Kasumi-1 (cell line): ENCODE results near the gene HMOX2.

ENCODE experiments used
- DNase-seq, 2 experiments: peaks; one replicate each; lab custom pipeline; 2025; lab: John Stamatoyannopoulos, UW

HMOX2 gene, protein sequence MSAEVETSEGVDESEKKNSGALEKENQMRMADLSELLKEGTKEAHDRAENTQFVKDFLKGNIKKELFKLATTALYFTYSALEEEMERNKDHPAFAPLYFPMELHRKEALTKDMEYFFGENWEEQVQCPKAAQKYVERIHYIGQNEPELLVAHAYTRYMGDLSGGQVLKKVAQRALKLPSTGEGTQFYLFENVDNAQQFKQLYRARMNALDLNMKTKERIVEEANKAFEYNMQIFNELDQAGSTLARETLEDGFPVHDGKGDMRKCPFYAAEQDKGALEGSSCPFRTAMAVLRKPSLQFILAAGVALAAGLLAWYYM

DNA sequence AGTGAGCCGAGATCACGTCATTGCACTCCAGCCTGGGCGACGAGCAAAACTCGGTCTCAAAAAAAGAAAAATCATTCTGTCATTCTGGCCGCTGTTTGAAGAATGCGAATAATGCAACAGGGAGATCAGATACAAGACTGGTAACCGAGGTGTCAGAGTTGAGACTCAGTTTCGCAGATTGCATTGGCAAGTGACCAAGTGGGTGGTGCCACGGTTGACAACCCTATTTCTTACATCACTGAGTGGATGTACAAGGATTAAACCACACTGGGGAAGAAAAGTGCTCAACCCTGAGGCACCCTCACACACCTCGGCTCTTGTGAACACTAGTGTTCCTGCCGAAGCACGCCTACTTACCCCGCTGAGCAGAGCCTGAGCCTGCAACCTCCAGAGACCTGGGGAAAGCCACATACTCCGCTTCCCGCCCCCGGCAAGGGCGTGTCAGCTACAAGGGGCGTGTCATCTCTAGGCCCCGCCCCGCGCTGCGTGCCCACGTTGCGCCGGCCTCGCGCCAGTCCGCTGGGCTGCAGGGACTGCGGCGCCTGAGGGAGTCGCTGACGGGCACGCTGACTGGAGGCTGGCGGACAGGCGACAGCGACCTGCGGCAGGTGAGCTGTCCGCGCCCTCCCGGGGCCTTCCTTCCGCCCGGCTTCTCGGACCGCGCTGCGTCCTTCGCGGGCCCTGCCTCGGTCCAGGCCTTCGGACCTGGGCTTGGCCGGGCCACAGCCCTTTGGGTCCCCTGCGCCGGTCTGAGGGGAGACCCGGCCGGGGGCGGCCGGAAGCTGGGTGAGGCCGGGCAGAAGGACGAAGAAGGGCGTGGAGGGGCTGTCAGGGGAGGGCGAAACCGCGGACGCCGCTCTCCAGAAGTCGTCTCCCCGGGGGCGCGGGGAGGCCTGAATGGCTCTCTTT lies at the start of gene HMOX2:
Gene HMOX2 (plus strand): TSS at position 519 of the 909 bp plus-strand sequence. CDS start 29,127 bp downstream, outside the sequence.
- DNase-seq = peak; percentile 48 to 73

DNA sequence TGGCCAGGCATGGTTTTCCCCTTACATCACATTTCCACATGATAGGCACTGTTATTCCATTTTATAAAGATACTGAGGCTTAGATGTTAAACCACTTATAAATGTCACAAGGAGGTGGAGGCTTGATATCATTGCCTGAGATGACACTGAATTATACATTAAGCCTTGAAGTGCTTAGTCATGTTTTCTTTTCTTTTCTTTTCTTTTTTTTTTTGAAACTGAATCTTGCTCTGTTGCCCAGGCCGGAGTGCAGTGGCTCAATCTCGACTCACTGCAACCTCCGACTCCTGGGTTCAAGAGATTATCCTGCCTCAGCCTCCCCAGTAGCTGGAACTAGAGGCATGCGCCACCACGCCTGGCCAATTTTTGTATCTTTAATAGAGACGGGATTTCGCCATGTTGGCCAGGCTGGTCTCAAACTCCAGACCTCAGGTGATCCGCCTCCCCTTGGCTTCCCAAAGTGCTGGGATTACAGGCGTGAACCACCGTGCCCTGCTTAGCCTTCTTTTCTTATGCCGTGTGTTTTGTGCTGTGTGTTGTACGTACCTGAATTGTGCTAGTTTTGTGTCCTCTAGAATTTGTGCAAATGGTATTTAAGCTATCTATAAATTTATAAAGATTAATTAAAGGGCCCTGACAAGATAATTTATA lies 49.4 kb upstream of the HMOX2 start:
- no peak for DNase-seq

DNA sequence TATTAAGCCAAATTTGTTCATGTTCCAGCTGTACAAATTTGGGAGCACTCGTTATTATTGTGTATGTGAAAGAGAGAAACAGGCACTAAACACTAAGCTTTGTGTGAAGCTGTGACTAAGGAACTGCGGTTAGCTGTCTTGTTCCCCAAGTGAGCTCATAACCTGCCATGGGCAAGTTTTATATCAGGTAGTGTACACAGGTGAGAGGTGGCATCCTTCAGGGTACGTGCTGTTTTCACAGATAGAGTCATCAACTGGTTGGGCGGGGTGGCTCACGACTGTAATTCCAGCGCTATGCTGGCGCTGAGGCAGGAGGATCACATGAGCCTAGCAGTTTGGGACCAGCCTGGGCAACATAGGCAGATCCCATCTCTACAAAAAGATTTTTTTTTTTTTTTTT lies 47.7 kb upstream of the HMOX2 start:
- DNase-seq = no peak

DNA sequence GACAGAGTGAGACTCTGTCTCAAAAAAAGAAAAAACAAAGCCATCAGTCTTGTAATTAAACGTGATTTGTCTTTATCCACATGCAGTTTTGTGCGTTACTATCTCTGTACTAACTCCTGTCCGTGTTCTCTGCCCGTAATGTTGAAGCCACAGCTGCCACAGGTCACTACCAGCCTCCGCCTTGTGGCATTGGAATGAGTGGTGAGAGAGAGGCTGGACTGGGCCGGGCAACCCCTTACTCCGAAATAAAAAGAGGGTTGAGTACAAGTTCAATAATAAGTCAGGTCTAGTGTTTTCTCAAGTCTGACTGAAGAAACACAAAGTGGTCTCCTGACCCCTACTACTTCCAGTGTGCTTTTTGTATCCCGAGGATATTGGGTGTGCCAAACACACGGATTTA lies 45.2 kb upstream of the HMOX2 start:
- no peak for DNase-seq

DNA sequence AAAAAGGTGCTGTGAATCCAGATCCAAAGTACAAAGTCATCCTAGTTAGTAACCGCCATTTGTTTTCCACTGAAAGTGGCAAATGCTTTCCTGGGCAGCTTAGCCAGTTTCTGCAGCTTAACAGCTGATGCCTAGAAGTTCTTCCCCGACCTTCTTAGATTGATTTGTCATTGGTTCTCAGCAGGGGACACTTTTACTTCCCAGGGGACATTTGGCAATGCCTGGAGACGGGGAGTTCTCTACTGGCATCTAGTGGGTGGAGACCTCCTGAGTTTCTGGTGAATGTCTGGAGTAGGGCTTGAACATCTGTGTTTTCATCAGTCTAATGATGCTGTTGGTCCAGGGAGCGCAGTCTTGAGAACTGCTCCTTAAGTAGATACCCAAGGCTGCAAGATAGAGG lies 43.0 kb upstream of the HMOX2 start:
- no peak for DNase-seq

- DNase-seq = no peak
Observed at GRCh38 chr16:4433914-4434787, 42.0 kb upstream of the HMOX2 start.

DNA sequence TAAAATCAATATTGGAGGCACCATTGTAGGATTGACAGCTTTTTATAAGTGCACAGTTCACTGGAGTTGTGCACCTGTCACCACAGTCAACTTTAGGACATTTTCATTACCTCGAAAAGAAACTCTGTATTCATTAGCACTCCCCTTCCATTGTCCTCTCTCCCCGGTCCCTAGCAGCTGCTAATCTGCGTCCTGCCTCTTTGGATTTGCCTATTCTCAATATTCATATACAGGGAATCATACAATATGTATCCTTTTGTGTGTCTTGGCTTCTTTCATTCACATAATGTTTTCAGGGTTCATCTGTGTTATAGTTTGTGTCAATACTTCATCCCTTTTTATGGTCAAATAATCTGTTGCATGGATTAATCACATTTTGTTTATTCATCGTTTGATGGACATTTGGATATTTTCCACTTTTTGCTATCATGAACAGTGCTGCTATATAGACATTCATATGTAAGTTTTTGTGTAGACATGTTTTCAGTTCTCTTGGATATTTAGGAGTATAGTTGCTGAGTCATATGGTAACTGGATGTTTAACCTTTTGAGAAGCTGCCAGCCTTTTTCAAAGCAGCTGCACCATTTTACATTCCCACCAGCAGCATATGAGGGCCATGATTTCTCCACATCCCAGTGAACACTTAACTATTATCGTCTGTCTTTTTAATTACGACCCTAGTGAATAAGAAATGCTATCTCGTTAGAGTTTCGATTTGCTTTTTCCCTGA lies 40.7 kb upstream of the HMOX2 start:
- DNase-seq = no peak

- DNase-seq = no peak
Observed at GRCh38 chr16:4437366-4437765, 38.8 kb upstream of the HMOX2 start.

GRCh38 chr16:4442371-4442770 lies 33.8 kb upstream of the HMOX2 start:
- DNase-seq = no peak

GRCh38 chr16:4443271-4443670 lies 32.9 kb upstream of the HMOX2 start:
- no peak for DNase-seq

GRCh38 chr16:4443986-4444385 lies 32.2 kb upstream of the HMOX2 start:
- DNase-seq = no peak

- no peak for DNase-seq
Observed at GRCh38 chr16:4450430-4450829, 25.8 kb upstream of the HMOX2 start.

- DNase-seq = no peak
Observed at GRCh38 chr16:4450931-4451519, 25.2 kb upstream of the HMOX2 start.

DNA sequence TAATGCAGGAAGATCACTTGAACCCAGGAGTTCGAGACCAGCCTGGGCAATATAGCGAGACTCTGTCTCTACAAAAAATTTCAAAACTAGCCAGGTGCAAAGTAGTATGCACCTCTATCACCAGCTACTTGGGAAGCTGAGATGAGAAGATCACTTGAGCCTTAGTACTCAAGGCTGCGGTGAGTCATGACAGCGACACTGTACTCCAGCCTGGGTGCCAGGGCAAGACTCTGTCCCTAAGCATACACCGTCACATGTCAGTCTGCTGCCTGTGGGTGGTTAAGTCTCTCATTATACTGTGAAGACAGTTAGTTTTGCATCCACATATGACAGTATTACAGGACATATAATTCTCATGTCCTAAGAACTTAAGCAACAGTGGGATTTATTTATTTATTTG lies 23.5 kb upstream of the HMOX2 start:
- no peak for DNase-seq

DNA sequence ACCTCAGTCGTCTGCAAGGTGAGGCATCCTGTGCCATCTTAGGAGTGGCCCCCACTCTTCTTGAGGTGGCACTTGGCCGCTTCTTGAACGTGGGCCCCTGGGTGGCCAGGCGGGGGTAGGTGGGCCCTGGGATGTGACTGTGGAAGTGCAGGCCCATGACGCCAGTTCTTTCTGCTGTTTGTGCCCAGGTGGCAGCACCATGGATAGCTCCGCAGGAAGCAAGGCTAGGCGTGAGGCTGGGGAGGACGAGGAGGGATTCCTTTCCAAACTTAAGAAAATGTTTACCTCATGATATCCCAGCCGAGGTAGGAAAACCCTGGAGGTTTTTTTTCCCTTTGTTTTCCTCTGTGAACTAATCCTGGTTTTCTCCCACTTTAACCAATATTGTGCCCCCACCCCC lies 21.6 kb upstream of the HMOX2 start:
- no peak for DNase-seq

DNA sequence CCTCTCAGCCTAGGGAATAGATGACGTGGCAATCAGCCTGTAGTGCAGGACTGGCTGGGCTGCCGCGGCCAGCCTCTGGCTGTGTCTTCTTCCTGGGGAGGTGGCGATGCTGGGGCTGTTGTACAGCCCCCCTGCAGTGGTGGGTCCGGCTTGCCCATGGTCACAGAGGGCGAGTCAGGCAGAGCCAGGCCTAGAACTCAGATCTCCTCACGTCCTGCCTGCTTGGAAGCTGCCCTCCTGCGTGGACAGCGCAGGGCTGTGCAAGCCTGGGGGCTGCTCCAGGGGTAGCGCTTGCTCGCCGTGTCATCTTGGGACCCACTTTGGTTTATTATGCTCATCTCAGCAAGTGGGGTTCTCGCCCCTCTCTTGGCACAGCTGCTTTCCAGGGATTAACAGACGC lies 21.1 kb upstream of the HMOX2 start:
- no peak for DNase-seq

- no peak for DNase-seq
Observed at GRCh38 chr16:4455951-4456350, 20.2 kb upstream of the HMOX2 start.

DNA sequence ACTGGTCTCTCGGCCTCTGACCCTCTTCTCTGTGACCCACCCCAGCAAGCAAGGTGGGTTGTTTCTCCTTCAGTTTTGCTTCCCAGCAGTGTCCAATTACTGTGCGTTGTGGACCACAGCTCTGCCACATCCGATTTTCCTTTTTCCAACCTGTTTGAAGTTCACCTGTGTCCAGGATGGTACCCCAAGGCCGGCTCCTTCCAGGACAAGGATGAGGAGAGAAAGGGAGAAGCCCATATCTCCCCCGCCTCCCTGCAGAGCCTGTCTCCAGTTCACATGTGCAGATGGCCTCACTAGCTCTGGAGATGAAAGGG lies 15.3 kb upstream of the HMOX2 start:
- DNase-seq = no peak

- DNase-seq = no peak
Observed at GRCh38 chr16:4461250-4462085, 14.7 kb upstream of the HMOX2 start.
